MM.1S (cell line): ENCODE data around the gene DHX30.
"Not testable (repeated sequence)": the region's sequence is repeated elsewhere in the genome, so short reads cannot be mapped to it uniquely, and the experiment has no call there.

Experiments
- DNase-seq: peaks from one replicate; pipeline ENCODE4 v3.0.0-alpha.2; 2015
- H2AFZ ChIP-seq: fragments of 300-600 bp; sonication (generic); 2 replicates; pipeline ENCODE4 v1.6.0; 2016; ENCODE audit warnings: antibody characterized with exemption, low read length
- H3F3A ChIP-seq: fragments of 300-600 bp; sonication (generic); 2 replicates; pipeline ENCODE4 v1.6.1; 2016; ENCODE audit warnings: mild to moderate bottlenecking, antibody characterized with exemption, low read length, moderate library complexity, mixed read lengths; ENCODE audit not compliant: insufficient read depth
- H3K27ac ChIP-seq: fragments of 300-600 bp; sonication (generic); 2 replicates; pipeline ENCODE4 v1.5.1; 2016; ENCODE audit warnings: mild to moderate bottlenecking, low read length
- H3K27me3 ChIP-seq: fragments of 300-600 bp; sonication (generic); replicated peaks from 2 replicates; pipeline ENCODE4 v1.6.0; 2016; ENCODE audit warnings: low read length; ENCODE audit not compliant: insufficient read depth
- H3K36me3 ChIP-seq: fragments of 300-600 bp; sonication (generic); replicated peaks from 2 replicates; pipeline ENCODE4 v1.6.1; 2016; ENCODE audit warnings: mild to moderate bottlenecking, low read length, mixed read lengths; ENCODE audit not compliant: insufficient read depth
- H3K4me1 ChIP-seq: fragments of 300-600 bp; sonication (generic); 2 replicates; pipeline ENCODE4 v1.6.1; 2016; ENCODE audit warnings: low read length, mixed read lengths
- H3K4me2 ChIP-seq: fragments of 300-600 bp; sonication (generic); 2 replicates; pipeline ENCODE4 v1.6.0; 2016; ENCODE audit warnings: low read depth, low read length
- H3K4me3 ChIP-seq: fragments of 300-600 bp; sonication (generic); 2 replicates; pipeline ENCODE4 v1.5.1; 2016; ENCODE audit warnings: low read length, mixed read lengths
- H3K79me2 ChIP-seq: fragments of 300-600 bp; sonication (generic); 2 replicates; pipeline ENCODE4 v1.6.1; 2016; ENCODE audit warnings: mixed run types, low read length, mixed read lengths
- H3K9ac ChIP-seq: fragments of 300-600 bp; sonication (generic); 2 replicates; pipeline ENCODE4 v1.6.1; 2016; ENCODE audit warnings: low read length, mixed read lengths
- H3K9me2 ChIP-seq: fragments of 300-600 bp; sonication (generic); replicated peaks from 2 replicates; pipeline ENCODE4 v1.6.1; 2016; ENCODE audit warnings: mild to moderate bottlenecking, low read length, mixed read lengths; ENCODE audit not compliant: insufficient read depth
- H3K9me3 ChIP-seq: fragments of 300-600 bp; sonication (generic); replicated peaks from 2 replicates; pipeline ENCODE4 v1.6.1; 2016; ENCODE audit warnings: mild to moderate bottlenecking, low read length, mixed read lengths; ENCODE audit not compliant: insufficient read depth
- H4K20me1 ChIP-seq: fragments of 300-600 bp; sonication (generic); 2 replicates; pipeline ENCODE4 v1.6.1; 2016; ENCODE audit warnings: mild to moderate bottlenecking, low read length, moderate library complexity, mixed read lengths; ENCODE audit not compliant: insufficient read depth
- EZH2 ChIP-seq: fragments of 300-600 bp; sonication (generic); optimal IDR thresholded peaks from 2 replicates; pipeline ENCODE3; 2017; ENCODE audit warnings: low read depth, mild to moderate bottlenecking, antibody characterized with exemption, low read length, mixed read lengths
- EZH2phosphoT487 ChIP-seq: fragments of 300-600 bp; sonication (generic); IDR thresholded peaks from 2 replicates; pipeline ENCODE4 v1.6.1; 2018; ENCODE audit warnings: antibody characterized with exemption, low read length
- TF ChIP-seq, protein P1 (sequence below): fragments of 300-600 bp; sonication (generic); IDR thresholded peaks from 2 replicates; pipeline ENCODE4 v1.5.1; 2016; ENCODE audit warnings: antibody characterized with exemption, low read length, mixed read lengths

Gene DHX30, protein sequence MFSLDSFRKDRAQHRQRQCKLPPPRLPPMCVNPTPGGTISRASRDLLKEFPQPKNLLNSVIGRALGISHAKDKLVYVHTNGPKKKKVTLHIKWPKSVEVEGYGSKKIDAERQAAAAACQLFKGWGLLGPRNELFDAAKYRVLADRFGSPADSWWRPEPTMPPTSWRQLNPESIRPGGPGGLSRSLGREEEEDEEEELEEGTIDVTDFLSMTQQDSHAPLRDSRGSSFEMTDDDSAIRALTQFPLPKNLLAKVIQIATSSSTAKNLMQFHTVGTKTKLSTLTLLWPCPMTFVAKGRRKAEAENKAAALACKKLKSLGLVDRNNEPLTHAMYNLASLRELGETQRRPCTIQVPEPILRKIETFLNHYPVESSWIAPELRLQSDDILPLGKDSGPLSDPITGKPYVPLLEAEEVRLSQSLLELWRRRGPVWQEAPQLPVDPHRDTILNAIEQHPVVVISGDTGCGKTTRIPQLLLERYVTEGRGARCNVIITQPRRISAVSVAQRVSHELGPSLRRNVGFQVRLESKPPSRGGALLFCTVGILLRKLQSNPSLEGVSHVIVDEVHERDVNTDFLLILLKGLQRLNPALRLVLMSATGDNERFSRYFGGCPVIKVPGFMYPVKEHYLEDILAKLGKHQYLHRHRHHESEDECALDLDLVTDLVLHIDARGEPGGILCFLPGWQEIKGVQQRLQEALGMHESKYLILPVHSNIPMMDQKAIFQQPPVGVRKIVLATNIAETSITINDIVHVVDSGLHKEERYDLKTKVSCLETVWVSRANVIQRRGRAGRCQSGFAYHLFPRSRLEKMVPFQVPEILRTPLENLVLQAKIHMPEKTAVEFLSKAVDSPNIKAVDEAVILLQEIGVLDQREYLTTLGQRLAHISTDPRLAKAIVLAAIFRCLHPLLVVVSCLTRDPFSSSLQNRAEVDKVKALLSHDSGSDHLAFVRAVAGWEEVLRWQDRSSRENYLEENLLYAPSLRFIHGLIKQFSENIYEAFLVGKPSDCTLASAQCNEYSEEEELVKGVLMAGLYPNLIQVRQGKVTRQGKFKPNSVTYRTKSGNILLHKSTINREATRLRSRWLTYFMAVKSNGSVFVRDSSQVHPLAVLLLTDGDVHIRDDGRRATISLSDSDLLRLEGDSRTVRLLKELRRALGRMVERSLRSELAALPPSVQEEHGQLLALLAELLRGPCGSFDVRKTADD

GRCh38 chr3:47802734-47803479 is at the start of gene DHX30:
Gene DHX30 (plus strand): TSS chr3:47803138. CDS start chr3:47810684, 7,546 bp downstream.
- Histone ChIP-seq H3K27ac (peak within 1 kb of the TSS; percentile 57; the same call in 1 of the 2 replicates), H2AFZ (peak within 1 kb of the TSS; percentile 83), H3K4me1 (peaks cover 8% of the 10 kb centered on the region), H3K4me3 (peak within 1 kb of the TSS; percentile 94), H3K79me2 (peaks cover 9% of the 10 kb centered on the region), H3K9me3 (no peaks in the 10 kb centered on the region), H4K20me1 (no peaks in the 10 kb centered on the region), H3K36me3 (no peaks in the 10 kb centered on the region), H3K9ac (peak within 1 kb of the TSS; percentile 71), H3K27me3 (no peaks in the 10 kb centered on the region), H3K4me2 (peak within 1 kb of the TSS; percentile 95), H3K9me2 (no peaks in the 10 kb centered on the region), H3F3A (peaks cover 5% of the 10 kb centered on the region; the same call in 1 of the 2 replicates)
- TF ChIP-seq EZH2 = no peak
- TF ChIP-seq, protein P1, sequence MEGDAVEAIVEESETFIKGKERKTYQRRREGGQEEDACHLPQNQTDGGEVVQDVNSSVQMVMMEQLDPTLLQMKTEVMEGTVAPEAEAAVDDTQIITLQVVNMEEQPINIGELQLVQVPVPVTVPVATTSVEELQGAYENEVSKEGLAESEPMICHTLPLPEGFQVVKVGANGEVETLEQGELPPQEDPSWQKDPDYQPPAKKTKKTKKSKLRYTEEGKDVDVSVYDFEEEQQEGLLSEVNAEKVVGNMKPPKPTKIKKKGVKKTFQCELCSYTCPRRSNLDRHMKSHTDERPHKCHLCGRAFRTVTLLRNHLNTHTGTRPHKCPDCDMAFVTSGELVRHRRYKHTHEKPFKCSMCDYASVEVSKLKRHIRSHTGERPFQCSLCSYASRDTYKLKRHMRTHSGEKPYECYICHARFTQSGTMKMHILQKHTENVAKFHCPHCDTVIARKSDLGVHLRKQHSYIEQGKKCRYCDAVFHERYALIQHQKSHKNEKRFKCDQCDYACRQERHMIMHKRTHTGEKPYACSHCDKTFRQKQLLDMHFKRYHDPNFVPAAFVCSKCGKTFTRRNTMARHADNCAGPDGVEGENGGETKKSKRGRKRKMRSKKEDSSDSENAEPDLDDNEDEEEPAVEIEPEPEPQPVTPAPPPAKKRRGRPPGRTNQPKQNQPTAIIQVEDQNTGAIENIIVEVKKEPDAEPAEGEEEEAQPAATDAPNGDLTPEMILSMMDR = no peak
- no peak for TF ChIP-seq EZH2phosphoT487
- DNase-seq = peak; percentile 87

DNA sequence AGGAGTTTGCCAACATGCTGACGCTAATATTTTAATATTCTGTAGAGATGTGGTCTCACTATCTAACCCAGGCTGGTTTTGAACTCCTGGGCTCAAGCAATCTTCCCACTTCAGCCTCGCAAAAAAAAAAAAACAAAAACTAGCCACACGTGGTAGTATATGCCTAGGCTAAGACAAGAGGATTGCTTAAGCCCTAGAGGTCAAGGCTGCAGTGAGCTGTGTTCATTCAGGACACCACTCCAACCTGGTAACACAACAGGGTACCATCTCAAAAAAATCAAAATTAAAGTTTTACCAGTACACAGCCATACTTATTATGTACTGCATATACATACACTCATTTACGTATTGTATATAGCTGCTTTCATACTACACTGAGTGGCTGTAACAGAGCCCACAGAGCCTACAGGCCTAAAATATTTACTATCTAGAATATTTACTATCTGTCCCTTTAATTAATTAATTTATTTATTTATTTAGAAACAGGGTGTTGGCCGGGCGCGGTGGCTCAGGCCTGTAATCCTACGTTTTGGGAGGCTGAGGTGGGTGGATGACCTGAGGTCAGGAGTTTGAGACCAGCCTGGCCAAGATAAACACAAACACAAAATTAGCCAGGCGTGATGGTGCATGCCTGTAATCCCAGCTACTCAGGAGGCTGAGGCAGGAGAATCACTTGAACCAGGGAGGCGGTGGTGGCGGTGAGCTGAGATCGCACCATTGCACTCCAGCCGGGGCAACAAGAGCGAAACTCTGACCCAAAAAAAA is 44.5 kb upstream of the DHX30 start:
- no peaks in the 10 kb centered on the region for H3F3A ChIP-seq
- no peaks in the 10 kb centered on the region; the same call in 1 of the 2 replicates for H4K20me1 ChIP-seq
- no peak for DNase-seq
- H3K4me2 ChIP-seq = no peak overlapping the region
- TF ChIP-seq, protein P1 = no peak
- TF ChIP-seq EZH2phosphoT487 (no peak), EZH2 (no peak)
- H3K36me3 ChIP-seq = 0 out of 2 replicates have a peak, but pooled peaks cover 7% of the 10 kb centered on the region
- H2AFZ ChIP-seq = no peak overlapping the region
- no peak overlapping the region for H3K4me3 ChIP-seq
- H3K27me3 ChIP-seq = no peaks in the 10 kb centered on the region
- no peaks in the 10 kb centered on the region for H3K9me3 ChIP-seq
- H3K9me2 ChIP-seq = no peaks in the 10 kb centered on the region
- no peak overlapping the region for H3K9ac ChIP-seq
- peaks cover 85% of the 10 kb centered on the region for H3K79me2 ChIP-seq
- no peaks in the 10 kb centered on the region for H3K4me1 ChIP-seq
- no peak overlapping the region for H3K27ac ChIP-seq

DNA sequence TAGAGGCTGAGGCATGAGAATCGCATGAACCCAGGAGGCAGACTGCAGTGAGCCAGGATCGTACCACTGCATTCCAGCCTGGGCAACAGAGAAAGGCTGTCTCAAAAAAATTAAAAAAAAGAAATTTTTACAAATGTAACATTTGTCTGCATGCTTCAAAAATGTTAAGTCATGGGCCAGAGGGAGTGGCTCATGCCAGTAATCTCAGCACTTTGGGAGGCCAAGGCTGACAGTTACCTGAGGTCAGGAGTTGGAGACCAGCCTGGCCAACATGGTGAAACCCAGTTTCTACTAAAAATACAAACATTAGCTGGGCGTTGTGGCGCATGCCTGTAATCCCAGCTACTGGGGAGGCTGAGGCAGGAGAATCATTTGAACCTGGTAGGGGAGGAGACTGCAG is 42.7 kb upstream of the DHX30 start:
- H3K27ac ChIP-seq, H3K27me3 ChIP-seq, DNase-seq, H4K20me1 ChIP-seq, H2AFZ ChIP-seq, H3K4me3 ChIP-seq, H3K9me3 ChIP-seq, H3F3A ChIP-seq, H3K4me2 ChIP-seq, H3K9me2 ChIP-seq, H3K4me1 ChIP-seq, H3K9ac ChIP-seq: not testable (repeated sequence)
- Histone ChIP-seq H3K36me3 (peaks cover 11% of the 10 kb centered on the region; the same call in 1 of the 2 replicates), H3K79me2 (peaks cover 84% of the 10 kb centered on the region)
